Measurements from ENCODE around the gene OR2A1. TPM values are rescaled to one million over a fixed set of nuclear protein-coding genes. Genes with fewer than 3 reads are reported as not detected.
"Not testable (repeated sequence)": the region's sequence is repeated elsewhere in the genome, so short reads cannot be mapped to it uniquely, and the experiment has no call there.

The OR2A1 gene
- total RNA-seq, 1 donor from 2014 or later = not detected

GRCh38 chr7:144348625-144349024, 36.4 kb downstream of the OR2A1 start:
- DNase-seq (ENCODE audit: low spot score); intact Hi-C loops (cut with micrococcal nuclease); H3K4me1 Mint-ChIP-seq (ENCODE audit: low read depth); H3K9me3 Mint-ChIP-seq; H3K27me3 Mint-ChIP-seq (ENCODE audit: insufficient read depth); H3K36me3 Mint-ChIP-seq (ENCODE audit: low read depth); H3K4me3 Mint-ChIP-seq; H3K27ac Mint-ChIP-seq: not testable (repeated sequence)

GRCh38 chr7:144351667-144352066, 39.4 kb downstream of the OR2A1 start:
- H3K36me3 Mint-ChIP-seq (ENCODE audit: low read depth); H3K4me3 Mint-ChIP-seq; DNase-seq (ENCODE audit: low spot score); intact Hi-C loops (cut with micrococcal nuclease); H3K9me3 Mint-ChIP-seq; H3K27ac Mint-ChIP-seq; H3K27me3 Mint-ChIP-seq (ENCODE audit: insufficient read depth): not testable (repeated sequence)
- peaks cover 19% of the 10 kb centered on the region for H3K4me1 Mint-ChIP-seq (ENCODE audit: low read depth)

GRCh38 chr7:144355176-144355822, 43.1 kb downstream of the OR2A1 start, which contains the start of gene ARHGEF5:
TSS of gene ARHGEF5 (plus strand) at chr7:144355402. CDS start at chr7:144362670, 7,268 bp downstream.
- Mint-ChIP-seq H3K27ac (peak within 1 kb of the TSS; percentile 88), H3K4me3 (peak within 1 kb of the TSS; percentile 89), H3K4me1 (ENCODE audit: low read depth) (peaks cover 23% of the 10 kb centered on the region)
- H3K36me3 Mint-ChIP-seq (ENCODE audit: low read depth); H3K9me3 Mint-ChIP-seq; DNase-seq (ENCODE audit: low spot score); intact Hi-C loops (cut with micrococcal nuclease); H3K27me3 Mint-ChIP-seq (ENCODE audit: insufficient read depth): not testable (repeated sequence)

DNA sequence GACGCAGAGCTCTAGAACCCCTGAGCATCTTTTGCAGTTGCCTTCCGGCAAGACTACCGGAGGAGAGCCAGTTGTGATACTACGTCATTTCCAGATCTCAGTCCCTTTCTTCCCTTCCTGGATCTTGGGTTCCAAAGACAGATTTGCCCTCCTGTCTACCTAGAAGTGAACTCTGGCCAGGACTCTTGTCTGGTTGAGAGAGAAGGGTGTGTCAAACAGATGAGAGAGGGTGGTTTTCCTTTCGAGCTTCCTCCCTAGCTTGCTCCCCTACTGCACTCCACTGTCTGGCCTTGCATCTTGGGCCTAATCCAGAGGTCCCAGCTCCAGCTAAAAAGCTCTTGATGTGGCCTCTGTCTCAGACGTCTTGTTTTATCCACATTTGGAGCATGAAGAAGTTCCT, 44.0 kb downstream of the OR2A1 start:
- peaks cover 23% of the 10 kb centered on the region for H3K4me1 Mint-ChIP-seq (ENCODE audit: low read depth)
- DNase-seq (ENCODE audit: low spot score); H3K4me3 Mint-ChIP-seq; intact Hi-C loops (cut with micrococcal nuclease); H3K27ac Mint-ChIP-seq; H3K9me3 Mint-ChIP-seq; H3K36me3 Mint-ChIP-seq (ENCODE audit: low read depth); H3K27me3 Mint-ChIP-seq (ENCODE audit: insufficient read depth): not testable (repeated sequence)

- intact Hi-C loops (cut with micrococcal nuclease); H3K27ac Mint-ChIP-seq; H3K4me3 Mint-ChIP-seq; DNase-seq (ENCODE audit: low spot score); H3K36me3 Mint-ChIP-seq (ENCODE audit: low read depth); H3K27me3 Mint-ChIP-seq (ENCODE audit: insufficient read depth); H3K9me3 Mint-ChIP-seq: not testable (repeated sequence)
- H3K4me1 Mint-ChIP-seq (ENCODE audit: low read depth) = peaks cover 23% of the 10 kb centered on the region
Measured at GRCh38 chr7:144356860-144357259, 44.6 kb downstream of the OR2A1 start.

- H3K27me3 Mint-ChIP-seq (ENCODE audit: insufficient read depth); intact Hi-C loops (cut with micrococcal nuclease); DNase-seq (ENCODE audit: low spot score); H3K4me3 Mint-ChIP-seq; H3K4me1 Mint-ChIP-seq (ENCODE audit: low read depth); H3K27ac Mint-ChIP-seq; H3K9me3 Mint-ChIP-seq; H3K36me3 Mint-ChIP-seq (ENCODE audit: low read depth): not testable (repeated sequence)
Measured at GRCh38 chr7:144362061-144362460, 49.8 kb downstream of the OR2A1 start.

- H3K9me3 Mint-ChIP-seq; intact Hi-C loops (cut with micrococcal nuclease); H3K4me3 Mint-ChIP-seq; H3K27ac Mint-ChIP-seq; DNase-seq (ENCODE audit: low spot score); H3K36me3 Mint-ChIP-seq (ENCODE audit: low read depth); H3K27me3 Mint-ChIP-seq (ENCODE audit: insufficient read depth); H3K4me1 Mint-ChIP-seq (ENCODE audit: low read depth): not testable (repeated sequence)
Measured at GRCh38 chr7:144365523-144365922, 53.3 kb downstream of the OR2A1 start.

DNA sequence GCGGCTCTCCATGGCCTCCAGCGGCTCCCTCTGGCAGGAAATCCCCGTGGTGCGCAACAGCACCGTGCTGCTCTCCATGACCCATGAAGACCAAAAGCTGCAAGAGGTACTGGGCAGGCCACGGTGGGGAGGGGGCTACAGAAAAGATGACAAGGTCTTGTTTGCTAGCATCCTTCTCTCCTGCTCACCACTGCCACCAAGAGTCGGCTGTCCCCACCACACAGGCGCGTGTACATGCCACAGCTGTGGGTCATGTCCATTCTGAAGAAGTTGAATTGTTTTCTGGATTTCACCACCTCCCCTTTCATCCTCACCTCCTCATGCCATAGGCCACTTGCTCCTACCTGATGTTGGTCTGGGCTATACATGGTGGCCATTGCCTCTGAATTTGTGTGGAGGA, 55.0 kb downstream of the OR2A1 start:
- H3K27me3 Mint-ChIP-seq (ENCODE audit: insufficient read depth); H3K27ac Mint-ChIP-seq; H3K36me3 Mint-ChIP-seq (ENCODE audit: low read depth); H3K4me1 Mint-ChIP-seq (ENCODE audit: low read depth); H3K4me3 Mint-ChIP-seq; DNase-seq (ENCODE audit: low spot score); intact Hi-C loops (cut with micrococcal nuclease); H3K9me3 Mint-ChIP-seq: not testable (repeated sequence)

DNA sequence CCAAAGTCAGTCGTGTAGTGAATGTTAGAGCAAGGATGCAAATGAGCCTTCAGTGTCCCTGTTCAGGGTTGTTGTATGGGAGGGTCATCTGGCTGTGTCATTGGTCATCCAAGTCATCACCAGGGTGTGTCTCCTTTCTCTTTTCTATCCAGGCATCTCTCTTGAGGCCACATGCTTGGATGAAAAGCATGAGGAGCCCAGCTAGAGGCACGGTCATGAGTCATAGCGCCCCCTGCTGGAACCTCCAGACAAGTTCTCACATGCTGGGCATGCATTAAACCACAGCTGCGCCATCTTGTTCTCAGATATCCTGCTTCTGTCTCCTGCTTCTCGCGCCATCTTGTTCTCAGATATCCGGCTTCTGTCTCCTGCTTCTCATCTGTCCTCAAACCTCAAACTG, 57.0 kb downstream of the OR2A1 start:
- H3K27ac Mint-ChIP-seq; DNase-seq (ENCODE audit: low spot score); intact Hi-C loops (cut with micrococcal nuclease); H3K9me3 Mint-ChIP-seq; H3K27me3 Mint-ChIP-seq (ENCODE audit: insufficient read depth); H3K36me3 Mint-ChIP-seq (ENCODE audit: low read depth); H3K4me1 Mint-ChIP-seq (ENCODE audit: low read depth); H3K4me3 Mint-ChIP-seq: not testable (repeated sequence)

Other genes with a start within 250 kb of the OR2A1 start
- gene OR2A25, start 242.6 kb upstream of the OR2A1 start, total RNA-seq = not detected in 2 replicates
- not detected in 2 replicates for gene OR2A12, start 226.1 kb upstream of the OR2A1 start, total RNA-seq
- not detected in 2 replicates for gene OR2A2, start 202.8 kb upstream of the OR2A1 start, total RNA-seq
- not detected in 2 replicates for gene OR2A14, start 189.2 kb upstream of the OR2A1 start, total RNA-seq
- 0.75 and 1.1 TPM in 2 replicates for gene CTAGE4, start 129.0 kb upstream of the OR2A1 start, total RNA-seq
- 2.5 and 3.4 TPM in 2 replicates for gene ARHGEF35, start 116.6 kb upstream of the OR2A1 start, total RNA-seq
- gene OR2A42, start 72.8 kb upstream of the OR2A1 start, total RNA-seq = not detected in 2 replicates
- 1.7 and 2.1 TPM in 2 replicates for gene OR2A7, start 47.6 kb upstream of the OR2A1 start, total RNA-seq
- gene CTAGE8, start 43.1 kb upstream of the OR2A1 start, total RNA-seq = 1.3 and 2.0 TPM in 2 replicates
- gene ARHGEF5, start 43.0 kb downstream of the OR2A1 start, total RNA-seq = 8.0 and 9.1 TPM in 2 replicates
- not detected in 2 replicates for gene NOBOX, start 91.3 kb downstream of the OR2A1 start, total RNA-seq

All from activated T-helper 1 cell treated with anti-CD3 and anti-CD28 coated beads, Interleukin-12 subunit alpha, Interleukin-12 subunit beta, Interleukin-2, Interleukin-4 antibody, amounts not matched to agents 30 ng/mL and 10 ng/mL and 1 ng/mL, durations not matched to agents 14 hours and 24 hours and 36 hours (primary cell).